ENCODE results near the gene AREL1.

The AREL1 gene

GRCh38 chr14:74658535-74659131 is 54.2 kb downstream of the AREL1 start:
- no peak for DNase-seq

GRCh38 chr14:74656964-74657363 is 55.9 kb downstream of the AREL1 start:
- no peak for DNase-seq

GRCh38 chr14:74655599-74656395 is 57.1 kb downstream of the AREL1 start:
- DNase-seq, result no peak

GRCh38 chr14:74654931-74655330 is 57.9 kb downstream of the AREL1 start:
- no peak for DNase-seq

- no peak for DNase-seq
Observed at GRCh38 chr14:74653386-74654138, 59.3 kb downstream of the AREL1 start.

GRCh38 chr14:74652541-74652940 is 60.3 kb downstream of the AREL1 start:
- no peak for DNase-seq

- no peak for DNase-seq
Observed at GRCh38 chr14:74650927-74651686, 61.8 kb downstream of the AREL1 start.

- DNase-seq, result no peak
Observed at GRCh38 chr14:74649673-74650072, 63.2 kb downstream of the AREL1 start.

- DNase-seq, result no peak
Observed at GRCh38 chr14:74649167-74649566, 63.7 kb downstream of the AREL1 start.

- DNase-seq, result no peak
Observed at GRCh38 chr14:74648601-74649000, 64.3 kb downstream of the AREL1 start.

- DNase-seq, result no peak
Observed at GRCh38 chr14:74647678-74648461, 65.0 kb downstream of the AREL1 start.

- no peak for DNase-seq
Observed at GRCh38 chr14:74647061-74647677, 65.7 kb downstream of the AREL1 start.

GRCh38 chr14:74645756-74646470 is 67.0 kb downstream of the AREL1 start:
- no peak for DNase-seq

GRCh38 chr14:74645244-74645643 is 67.6 kb downstream of the AREL1 start:
- no peak for DNase-seq

- no peak for DNase-seq
Observed at GRCh38 chr14:74641601-74642391, 71.1 kb downstream of the AREL1 start.

GRCh38 chr14:74638966-74639365 is 73.9 kb downstream of the AREL1 start:
- DNase-seq, result no peak

- no peak for DNase-seq
Observed at GRCh38 chr14:74638066-74638465, 74.8 kb downstream of the AREL1 start.

GRCh38 chr14:74637178-74637550 is 75.7 kb downstream of the AREL1 start:
- no peak for DNase-seq

- no peak for DNase-seq
Observed at GRCh38 chr14:74636424-74637177, 76.3 kb downstream of the AREL1 start.

- no peak for DNase-seq
Observed at GRCh38 chr14:74635847-74636246, 77.0 kb downstream of the AREL1 start.

Measured in NCI-H748 treated with DMSO at 0.1 percent for 48 hours (cell line).